AG09309 (cell line): ENCODE results near the gene NRTN.
"Not testable (repeated sequence)": the region's sequence is repeated elsewhere in the genome, so short reads cannot be mapped to it uniquely, and the experiment has no call there.

ENCODE experiments used
- DNase-seq: peaks from one replicate; pipeline ENCODE4 v3.0.0-alpha.2; 2010; ENCODE audit warnings: low read depth
- H3K4me3 ChIP-seq: 2 replicates; pipeline ENCODE4 v1.5.1; 2011; ENCODE audit warnings: mild to moderate bottlenecking, low read depth, low read length, moderate library complexity; ENCODE audit not compliant: control insufficient read depth
- TF ChIP-seq, protein P1 (sequence below): IDR thresholded peaks from 2 replicates; pipeline ENCODE4 v1.5.1; 2011; ENCODE audit warnings: mild to moderate bottlenecking, low read depth, low read length, inconsistent platforms; ENCODE audit not compliant: insufficient read depth, control insufficient read depth; ENCODE audit errors: missing control alignments

NRTN gene

DNA sequence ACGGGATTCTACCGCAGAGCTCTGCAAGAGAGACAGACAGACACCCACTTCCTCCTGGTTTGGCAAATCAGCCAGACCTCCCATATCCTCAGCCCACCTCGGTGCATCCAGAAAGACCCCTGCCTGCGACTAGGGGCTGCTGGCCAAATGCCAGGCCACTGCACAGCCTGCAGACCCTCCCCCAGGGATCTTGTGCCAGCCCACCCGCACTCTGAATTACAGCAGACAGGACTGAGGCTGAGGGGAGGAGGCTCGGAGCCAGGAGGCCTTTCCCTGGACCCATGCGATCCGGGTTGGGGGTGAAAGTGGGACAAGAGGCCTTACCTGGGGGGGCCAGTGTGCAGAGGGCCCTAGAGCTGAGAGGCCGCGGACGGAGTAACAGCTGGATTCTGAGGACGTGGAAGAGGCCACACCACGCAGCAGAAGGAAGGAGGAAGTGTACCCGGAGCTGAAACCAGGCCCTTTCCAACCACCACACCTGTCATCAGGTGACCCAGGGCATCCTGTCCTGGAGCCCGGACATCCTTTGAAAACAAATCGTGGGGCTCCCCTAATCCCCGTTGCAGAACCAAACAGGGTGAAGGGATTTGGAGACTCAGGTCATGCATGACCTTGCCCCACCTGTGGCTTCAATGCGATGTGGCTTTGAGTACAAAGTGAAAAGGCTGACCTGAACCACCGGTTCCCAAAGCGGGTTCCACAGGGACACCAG lies 33.6 kb downstream of the NRTN start:
- TF ChIP-seq, protein P1, sequence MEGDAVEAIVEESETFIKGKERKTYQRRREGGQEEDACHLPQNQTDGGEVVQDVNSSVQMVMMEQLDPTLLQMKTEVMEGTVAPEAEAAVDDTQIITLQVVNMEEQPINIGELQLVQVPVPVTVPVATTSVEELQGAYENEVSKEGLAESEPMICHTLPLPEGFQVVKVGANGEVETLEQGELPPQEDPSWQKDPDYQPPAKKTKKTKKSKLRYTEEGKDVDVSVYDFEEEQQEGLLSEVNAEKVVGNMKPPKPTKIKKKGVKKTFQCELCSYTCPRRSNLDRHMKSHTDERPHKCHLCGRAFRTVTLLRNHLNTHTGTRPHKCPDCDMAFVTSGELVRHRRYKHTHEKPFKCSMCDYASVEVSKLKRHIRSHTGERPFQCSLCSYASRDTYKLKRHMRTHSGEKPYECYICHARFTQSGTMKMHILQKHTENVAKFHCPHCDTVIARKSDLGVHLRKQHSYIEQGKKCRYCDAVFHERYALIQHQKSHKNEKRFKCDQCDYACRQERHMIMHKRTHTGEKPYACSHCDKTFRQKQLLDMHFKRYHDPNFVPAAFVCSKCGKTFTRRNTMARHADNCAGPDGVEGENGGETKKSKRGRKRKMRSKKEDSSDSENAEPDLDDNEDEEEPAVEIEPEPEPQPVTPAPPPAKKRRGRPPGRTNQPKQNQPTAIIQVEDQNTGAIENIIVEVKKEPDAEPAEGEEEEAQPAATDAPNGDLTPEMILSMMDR, result no peak
- H3K4me3 ChIP-seq, result no peak overlapping the region
- DNase-seq, result no peak

DNA sequence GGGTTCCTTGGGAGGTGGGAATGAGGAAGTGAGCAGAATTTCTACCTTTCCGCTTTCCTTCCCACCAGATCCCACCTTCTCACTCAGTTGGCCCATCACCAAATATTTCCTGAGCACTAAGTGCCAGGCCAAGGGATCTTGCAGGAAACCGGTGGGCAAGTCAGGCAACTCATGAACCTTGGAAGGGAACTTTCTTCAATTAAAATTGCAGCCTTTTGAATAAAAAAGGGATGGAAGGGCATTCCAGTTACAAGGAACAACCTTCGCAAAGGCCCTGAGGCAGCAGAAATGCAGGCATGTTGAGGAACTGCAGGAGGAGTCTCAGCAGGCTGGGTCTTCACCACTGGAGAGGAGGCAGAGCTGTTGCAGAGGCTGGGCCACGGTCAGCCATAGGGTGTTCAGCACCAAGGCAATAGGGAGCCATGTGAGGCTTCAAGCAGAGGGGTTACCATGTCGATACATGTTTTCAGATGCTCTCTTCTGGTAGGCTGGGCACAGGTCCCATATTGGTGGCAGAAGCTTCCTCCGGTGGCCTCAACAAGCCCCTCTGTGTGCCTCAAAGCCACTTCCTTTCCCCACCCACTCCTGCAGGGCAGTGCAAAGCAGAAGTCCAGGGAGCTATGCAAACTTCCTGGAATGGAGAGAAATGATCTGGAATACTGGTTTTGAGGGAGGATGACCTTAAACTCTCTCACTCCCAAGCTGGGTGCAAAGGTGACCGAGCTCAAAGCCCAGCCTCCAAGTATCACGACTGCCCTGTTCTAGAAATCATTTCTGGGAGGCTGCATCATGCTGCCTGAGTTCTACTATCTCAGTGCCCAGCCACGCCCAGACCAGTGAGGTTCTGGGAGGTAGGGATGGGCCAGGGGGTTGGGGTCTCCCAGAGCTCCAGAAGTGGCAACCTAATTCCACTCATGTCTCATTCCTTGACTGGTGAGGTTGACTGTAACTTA lies 34.5 kb downstream of the NRTN start, which contains the start of gene FUT6:
Gene FUT6 (minus strand): TSS at position 638 of the 953 bp plus-strand sequence. CDS start 7,135 bp downstream, outside the sequence.
- no peak for DNase-seq
- TF ChIP-seq, protein P1, result no peak
- H3K4me3 ChIP-seq, result no peak within 1 kb of the TSS

DNA sequence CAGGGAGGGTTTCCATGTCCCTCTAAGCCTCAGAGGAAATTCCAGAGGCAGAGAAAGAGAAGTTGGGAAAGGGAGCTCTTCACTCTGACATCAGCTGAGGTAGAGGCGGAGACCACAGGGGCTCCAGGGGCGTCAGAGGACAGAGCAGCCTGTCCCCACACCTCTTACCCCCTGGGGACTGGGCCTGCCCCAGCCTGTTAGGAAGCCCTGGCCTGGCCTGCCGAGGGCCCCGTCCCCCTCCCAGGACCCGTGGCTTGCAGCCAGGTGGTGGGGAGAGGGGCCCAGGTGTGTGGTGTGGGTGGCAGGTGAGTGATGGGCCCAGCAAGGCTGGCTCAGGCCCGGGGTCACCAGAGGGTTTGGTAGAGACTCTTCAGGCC lies 36.9 kb downstream of the NRTN start:
- not testable (repeated sequence) for DNase-seq, H3K4me3 ChIP-seq

DNA sequence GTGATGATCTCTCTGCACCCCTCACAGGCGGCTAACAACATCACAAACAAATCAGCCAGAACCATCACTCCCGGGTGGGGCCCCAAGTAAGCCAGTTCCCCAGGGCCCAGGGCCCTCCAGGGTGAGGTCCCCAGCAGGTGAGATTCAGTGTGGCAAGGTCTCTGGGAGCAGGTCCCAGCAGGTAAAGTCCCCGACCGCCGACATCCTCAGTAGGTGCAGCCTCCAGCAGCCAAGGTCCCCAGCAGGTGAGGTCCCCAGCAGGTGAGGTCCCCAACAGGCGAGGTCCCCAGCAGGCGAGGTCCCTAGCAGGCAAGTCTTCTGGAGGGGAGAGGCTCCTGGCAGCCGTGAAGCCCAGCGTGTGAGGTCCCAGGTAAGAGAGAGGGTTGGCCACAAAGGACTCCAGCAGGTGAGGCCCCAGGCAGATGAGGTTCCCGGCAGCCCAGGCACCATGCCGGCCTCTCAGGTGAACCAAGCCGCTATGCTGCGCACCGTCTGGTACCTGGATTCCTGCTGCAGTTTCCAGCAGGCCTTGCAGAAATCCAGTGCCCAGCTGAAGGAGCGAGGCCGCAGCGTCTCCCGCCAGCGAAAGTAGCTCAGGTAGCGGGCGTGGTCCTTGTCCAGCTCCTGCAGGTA lies 38.5 kb downstream of the NRTN start:
- H3K4me3 ChIP-seq, result no peak overlapping the region
- no peak for DNase-seq
- TF ChIP-seq, protein P1, result no peak

DNA sequence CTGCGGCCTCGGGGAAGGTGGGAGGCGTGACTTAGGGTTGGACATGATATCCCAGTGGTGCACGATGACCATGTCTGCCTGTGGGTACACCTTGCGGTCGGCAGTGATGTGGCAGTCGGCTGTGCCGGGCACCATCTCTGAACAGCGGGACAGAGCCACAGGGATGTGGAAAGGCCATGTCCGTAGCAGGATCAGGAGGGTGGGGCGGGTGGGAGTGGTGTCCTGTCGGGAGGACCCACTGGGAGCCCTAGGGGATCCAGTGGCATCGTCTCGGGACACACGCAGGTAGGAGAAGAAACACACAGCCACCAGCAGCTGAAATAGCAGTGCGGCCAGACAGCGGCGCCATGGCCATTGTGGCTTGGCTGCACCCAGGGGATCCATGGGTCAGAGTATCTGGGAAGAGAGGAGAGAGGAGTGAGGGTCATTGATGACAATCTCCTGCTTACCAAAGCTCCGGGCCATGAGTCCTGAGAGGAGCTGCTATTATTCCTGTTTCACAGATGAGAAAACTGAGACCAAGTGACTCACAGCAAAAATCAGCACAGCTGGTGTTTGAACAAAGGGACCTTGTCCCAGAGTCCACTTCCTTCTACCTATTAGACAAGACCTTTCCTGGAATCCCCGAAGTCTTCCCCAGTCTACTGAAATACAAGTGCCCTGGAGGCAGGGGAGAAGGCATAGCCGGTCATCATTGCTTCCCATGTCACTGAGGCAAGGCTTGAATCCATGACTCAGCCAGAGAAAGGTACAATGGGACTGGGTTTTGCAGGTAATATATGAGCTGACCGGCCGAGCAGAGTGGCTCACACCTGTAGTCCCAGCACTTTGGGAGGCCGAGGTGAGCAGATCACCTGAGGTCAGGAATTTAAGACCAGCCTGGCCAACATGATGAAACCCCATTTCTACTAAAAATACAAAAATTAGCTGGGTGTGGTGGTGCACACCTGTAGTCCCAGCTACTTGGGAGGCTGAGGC lies 39.9 kb downstream of the NRTN start:
- DNase-seq, result no peak
- TF ChIP-seq, protein P1, result no peak
- no peak overlapping the region for H3K4me3 ChIP-seq

DNA sequence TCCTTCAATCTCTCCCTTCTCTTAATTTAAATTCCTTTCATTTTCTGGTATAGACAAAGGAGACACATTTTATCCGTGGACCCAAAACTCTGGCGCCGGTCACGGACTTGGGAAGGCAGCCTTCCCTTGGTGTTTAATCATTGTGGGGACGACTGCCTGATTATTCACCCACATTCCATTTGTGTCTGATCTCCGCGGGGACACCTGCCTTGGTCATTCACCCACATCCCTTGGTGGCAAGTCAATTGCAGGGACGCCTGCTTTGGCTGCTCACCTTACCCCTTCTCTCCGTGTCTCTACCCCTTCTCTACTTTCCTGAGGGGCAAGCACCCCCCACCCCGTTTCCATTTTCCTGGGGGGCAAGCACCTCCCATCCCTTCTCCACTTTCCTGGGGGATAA lies 43.0 kb downstream of the NRTN start:
- DNase-seq, H3K4me3 ChIP-seq: not testable (repeated sequence)

DNA sequence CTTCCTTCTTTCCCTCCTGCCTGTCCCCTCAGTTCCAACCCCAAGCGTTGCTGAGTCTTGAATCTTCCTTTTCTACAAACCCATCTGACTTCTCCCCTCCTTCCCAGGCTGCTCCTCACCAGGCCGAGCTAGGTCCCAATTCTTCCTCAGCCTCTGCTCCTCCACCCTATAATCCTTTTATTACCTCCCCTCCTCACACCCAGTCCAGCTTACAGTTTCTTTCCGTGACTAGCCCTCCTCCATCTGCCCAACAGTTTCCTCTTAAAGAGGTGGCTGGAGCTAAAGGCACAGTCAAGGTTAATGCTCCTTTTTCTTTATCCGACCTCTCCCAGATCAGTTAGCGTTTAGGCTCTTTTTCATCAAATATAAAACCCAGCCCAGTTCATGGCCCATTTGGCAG lies 43.8 kb downstream of the NRTN start:
- not testable (repeated sequence) for DNase-seq

More for the DNA sequence above, 43.8 kb downstream of the NRTN start:
- H3K4me3 ChIP-seq, result not testable (repeated sequence)
